ENCODE measurements around the gene UVRAG.

- no peak for TF ChIP-seq CTCF (IDR thresholded peaks at IDR 0.05; ENCODE audit: low read depth, low read length)
- TF ChIP-seq EZH2phosphoT487 (IDR thresholded peaks at IDR 0.05; ENCODE audit: low read depth): 0 out of 2 replicates have a peak, but pooled peaks have one; percentile 62
Measured at GRCh38 chr11:75873417-75874221, 58.6 kb downstream of the UVRAG start.

Data from OCI-LY3 (cell line).